HG02610 (cell line): Measurements from ENCODE around the gene NHSL2.

Source experiments
- ATAC-seq: cut with Tn5 transposase; IDR thresholded peaks from one replicate; pipeline ENCODE4 v1.9.1; 2021; ENCODE audit warnings: mild to moderate bottlenecking, moderate library complexity; ENCODE audit not compliant: unreplicated experiment

Gene NHSL2

GRCh38 chrX:72125331-72126047 is 214.8 kb downstream of the NHSL2 start:
- no peak for ATAC-seq

- ATAC-seq = no peak
Measured at GRCh38 chrX:72126048-72126415, 215.4 kb downstream of the NHSL2 start.

- peak; percentile 65 for ATAC-seq
Measured at GRCh38 chrX:72126539-72127140, 216.0 kb downstream of the NHSL2 start.

DNA sequence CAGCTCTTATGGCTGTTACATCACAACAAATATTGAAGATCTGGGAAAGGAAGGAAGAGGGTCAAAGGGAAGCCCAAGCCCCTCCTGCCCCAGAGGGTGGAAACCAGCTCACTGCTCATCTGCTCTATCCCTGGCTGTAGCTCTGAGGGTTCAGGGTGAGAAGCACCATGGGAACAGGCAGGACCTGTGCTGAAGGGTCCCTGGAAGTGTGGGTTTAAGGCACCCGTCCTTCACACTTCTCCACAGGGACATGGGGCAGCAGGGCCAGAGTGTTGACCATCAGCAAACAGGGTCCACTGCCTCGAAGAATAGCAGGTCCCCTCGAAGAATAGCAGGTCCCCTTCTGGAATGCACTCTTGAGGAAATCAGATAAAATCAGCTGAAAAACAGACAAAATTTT is 216.7 kb downstream of the NHSL2 start:
- no peak for ATAC-seq

- no peak for ATAC-seq
Measured at GRCh38 chrX:72128183-72128834, 217.7 kb downstream of the NHSL2 start.

DNA sequence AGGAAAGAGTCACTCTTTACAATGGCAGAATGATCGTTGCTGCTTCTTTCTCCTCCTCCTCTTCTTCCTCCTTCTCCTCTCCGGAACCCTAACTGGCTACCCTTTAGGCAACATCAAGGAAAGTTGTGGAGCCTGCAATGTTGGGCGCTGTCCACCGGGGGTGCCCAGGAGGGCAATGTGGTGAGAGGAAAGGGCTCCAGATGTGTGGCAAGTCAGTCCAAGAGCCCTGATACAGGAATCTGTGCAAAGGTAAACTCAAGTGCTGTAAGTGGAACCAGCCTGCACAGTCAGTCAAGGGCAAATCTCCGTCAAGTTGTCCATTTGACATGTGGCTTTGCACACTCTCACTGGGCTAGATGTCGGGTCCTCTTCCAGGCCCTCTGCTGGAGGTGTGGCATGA is 218.2 kb downstream of the NHSL2 start:
- no peak for ATAC-seq

GRCh38 chrX:72129661-72130060 is 219.0 kb downstream of the NHSL2 start:
- no peak for ATAC-seq

- ATAC-seq = no peak
Measured at GRCh38 chrX:72130156-72130761, 219.6 kb downstream of the NHSL2 start.

GRCh38 chrX:72130762-72131250 is 220.2 kb downstream of the NHSL2 start:
- no peak for ATAC-seq

GRCh38 chrX:72131317-72132294 is 221.0 kb downstream of the NHSL2 start, which contains the start of gene RTL5:
Gene RTL5, minus strand, starts transcription at chrX:72131915.
- ATAC-seq = no peak

GRCh38 chrX:72132456-72132855 is 221.8 kb downstream of the NHSL2 start:
- no peak for ATAC-seq

DNA sequence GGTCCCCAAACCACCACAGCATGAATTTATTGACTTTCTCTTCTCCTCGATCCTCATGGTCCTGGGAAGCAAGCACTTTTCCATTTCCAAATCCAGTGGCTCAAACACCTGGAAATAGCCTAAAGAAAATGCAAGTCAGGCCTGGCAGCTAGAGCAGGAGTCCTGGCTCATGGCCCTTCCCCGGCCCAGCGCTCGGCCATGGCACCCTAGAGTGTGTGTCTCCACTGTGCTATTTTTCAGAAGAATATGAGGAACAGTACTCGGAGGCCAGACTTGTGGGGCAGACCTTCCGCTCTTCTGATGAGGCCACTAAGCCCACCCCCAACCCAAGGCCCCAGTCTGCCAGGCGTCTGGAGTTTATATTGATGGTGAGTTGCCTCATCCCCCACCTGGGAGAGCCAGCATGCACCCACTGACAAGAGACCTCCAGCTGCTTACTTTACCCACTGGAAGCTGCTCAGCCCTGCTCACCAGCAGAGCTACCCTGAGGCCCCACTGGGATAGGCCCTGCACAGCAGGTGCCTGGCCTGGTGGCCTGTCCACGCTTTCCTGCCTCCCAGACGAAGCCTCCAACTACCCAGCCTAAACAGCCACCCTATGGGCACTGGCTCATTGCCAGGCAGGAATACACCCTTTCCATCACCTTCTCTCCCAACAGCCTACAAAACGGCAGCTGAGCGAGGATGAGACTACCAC is 223.4 kb downstream of the NHSL2 start:
- no peak for ATAC-seq

DNA sequence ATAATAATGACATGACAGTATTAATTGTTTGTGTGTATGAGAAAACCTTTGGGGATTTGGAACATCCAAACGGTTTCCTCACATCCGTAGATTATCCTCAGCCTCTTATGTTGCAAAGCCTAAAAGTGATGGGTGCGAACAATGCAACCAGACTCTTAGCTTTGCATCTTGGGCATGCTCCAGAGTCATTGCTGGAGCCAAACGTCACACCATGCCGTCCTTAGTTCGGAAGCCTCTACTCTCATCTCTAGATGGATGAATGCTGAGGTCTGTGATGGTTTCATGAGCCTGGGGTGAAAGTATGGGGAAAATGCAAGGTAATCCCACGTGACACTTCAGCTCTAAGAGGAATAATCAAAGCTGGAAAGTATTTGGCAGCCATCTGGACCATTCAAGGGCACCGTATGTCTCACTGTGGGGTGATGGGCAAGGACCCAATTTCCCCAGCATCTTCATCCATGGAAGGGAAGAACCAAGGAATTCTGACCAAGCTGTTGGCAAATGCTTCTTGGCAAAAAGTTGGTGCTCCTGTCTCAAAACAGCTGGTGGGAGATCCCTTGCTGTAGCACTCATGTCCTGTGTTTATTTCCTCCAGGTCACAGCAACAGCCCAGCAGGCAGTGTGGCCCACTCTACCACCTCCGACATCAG is 227.3 kb downstream of the NHSL2 start:
- ATAC-seq = no peak

- ATAC-seq = no peak
Measured at GRCh38 chrX:72139538-72139937, 228.9 kb downstream of the NHSL2 start.

DNA sequence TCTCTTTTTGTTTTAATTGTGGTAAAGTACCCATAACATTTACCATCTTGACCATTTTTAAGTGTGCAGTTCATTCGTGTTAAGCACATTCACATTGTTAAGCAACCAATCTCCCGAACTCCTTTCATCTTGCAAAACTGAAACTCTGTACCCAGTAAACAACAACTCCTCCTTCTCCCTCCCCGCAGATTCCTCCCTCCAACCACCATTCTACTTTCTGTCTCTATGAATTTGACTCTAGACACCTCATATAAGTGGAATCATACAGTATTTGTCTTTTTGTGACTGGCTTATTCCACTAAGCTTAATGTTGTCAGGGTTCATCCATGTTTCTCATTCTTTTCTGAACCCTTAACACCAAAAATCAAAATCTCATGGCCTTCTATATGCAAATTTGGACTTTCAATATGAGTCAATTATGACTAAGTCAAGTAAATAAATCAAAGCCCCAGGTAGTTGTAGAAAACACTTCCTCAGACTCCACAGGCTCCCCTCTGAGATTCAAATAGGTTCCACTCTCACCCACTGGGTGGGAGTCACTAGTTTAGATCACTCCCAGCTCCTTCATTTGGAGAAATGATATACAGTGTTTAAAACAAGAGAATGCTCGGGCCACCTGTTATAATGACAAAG is 230.8 kb downstream of the NHSL2 start:
- peak; percentile 81 for ATAC-seq

- ATAC-seq = no peak
Measured at GRCh38 chrX:72142094-72142793, 231.6 kb downstream of the NHSL2 start.

DNA sequence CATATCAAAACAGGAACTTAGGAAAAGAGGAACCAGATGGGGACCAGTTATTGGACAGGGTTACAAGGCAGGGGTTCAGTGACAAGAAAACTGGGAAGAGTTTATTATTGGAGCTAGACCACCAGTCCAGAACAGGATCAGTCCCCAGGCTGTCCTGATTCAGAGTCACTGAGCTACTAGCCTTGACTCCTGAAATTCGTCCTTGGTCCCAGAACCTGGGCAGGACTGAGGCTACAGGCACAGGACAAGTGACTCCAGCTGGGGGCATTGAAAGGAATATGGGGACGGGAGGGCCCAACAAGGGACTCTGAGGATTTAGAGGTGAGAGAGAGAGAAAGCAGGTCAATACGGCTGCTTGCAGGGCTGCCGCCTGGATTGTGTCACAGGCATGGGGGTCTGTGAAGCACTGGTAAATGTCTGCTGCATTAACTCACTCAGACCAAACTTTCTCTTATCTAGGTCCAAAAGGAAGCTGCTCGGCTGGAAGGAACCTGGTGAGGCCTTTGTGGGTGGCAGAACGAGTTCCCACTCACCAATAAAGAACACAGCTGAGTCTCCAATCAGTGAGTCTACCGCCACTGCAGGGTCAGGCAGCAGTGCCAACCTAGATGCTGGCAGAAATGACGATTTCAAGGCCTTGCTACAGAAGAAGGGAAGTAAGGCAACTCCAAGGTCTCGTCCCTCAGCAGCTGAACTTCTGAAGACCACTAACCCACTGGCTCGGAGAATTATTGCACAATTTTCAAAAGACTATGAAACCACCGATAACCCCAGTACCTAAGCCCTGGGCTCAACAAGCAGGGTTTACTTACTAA is 232.4 kb downstream of the NHSL2 start:
- no peak for ATAC-seq

GRCh38 chrX:72143609-72143907 is 232.9 kb downstream of the NHSL2 start:
- ATAC-seq = no peak
